HEK293 (cell line): ENCODE results near the gene PLK3.
A peak's percentile ranks its signal among the peaks of the same experiment; 100 is the strongest.

Source experiments
- CTCF ChIA-PET: fragments of 350-600 bp; formaldehyde crosslinking; extraction: SDS; loops from one replicate; lab custom pipeline; 2021; ENCODE audit warnings: antibody characterized with exemption; lab: Yijun Ruan, JAX
- POLR2A ChIA-PET: fragments of 300-600 bp; formaldehyde crosslinking; extraction: SDS; loops from one replicate; lab custom pipeline; 2020; ENCODE audit warnings: antibody characterized with exemption, inconsistent platforms; lab: Yijun Ruan, JAX
- H3K27ac ChIP-seq: fragments of 200-500 bp; sonication (Bioruptor generic); 2 replicates; pipeline ENCODE4 v1.5.1; 2014; ENCODE audit warnings: low read depth, low read length, control low read depth, inconsistent platforms; ENCODE audit errors: extremely low read depth
- H3K36me3 ChIP-seq, 2 experiments: fragments of 200-500 bp in 1 of 2; sonication (Bioruptor generic) in 1 of 2; 1 replicate in 1 of 2; 2 replicates in 1 of 2; pipeline ENCODE4 v1.5.1; 2014 to 2017; ENCODE audit warnings: inconsistent platforms in 2 of 2, low read length in 2 of 2; ENCODE audit not compliant: control insufficient read depth in 2 of 2, insufficient read depth in 1 of 2
- H3K4me1 ChIP-seq: fragments of 200-500 bp; sonication (Bioruptor generic); 2 replicates; pipeline ENCODE4 v1.5.1; 2014; ENCODE audit warnings: mild to moderate bottlenecking, low read length, inconsistent platforms; ENCODE audit not compliant: control insufficient read depth, insufficient read depth
- H3K4me3 ChIP-seq: 2 replicates; pipeline ENCODE4 v1.5.1; 2011; ENCODE audit warnings: low read depth, mild to moderate bottlenecking, control low read depth, low read length, moderate library complexity
- H3K9me3 ChIP-seq: fragments of 200-500 bp; sonication (Bioruptor generic); 2 replicates; pipeline ENCODE4 v1.5.1; 2014; ENCODE audit warnings: low read depth, low read length, inconsistent platforms; ENCODE audit not compliant: control insufficient read depth, insufficient read depth
- BCL11B ChIP-seq: fragments of 450-650 bp; formaldehyde crosslinking; IDR thresholded peaks from 2 replicates; pipeline ENCODE4 v1.5.1; 2016; ENCODE audit warnings: low read depth, missing biosample characterization, missing genetic modification characterization
- GFI1B ChIP-seq: fragments of 450-650 bp; formaldehyde crosslinking; IDR thresholded peaks from 2 replicates; pipeline ENCODE4 v1.5.1; 2016; ENCODE audit warnings: missing biosample characterization, missing genetic modification characterization
- IKZF3 ChIP-seq: fragments of 450-650 bp; IDR thresholded peaks from 2 replicates; pipeline ENCODE4 v1.5.0; 2018; ENCODE audit warnings: missing biosample characterization, mild to moderate bottlenecking, missing genetic modification characterization, moderate library complexity
- KLF8 ChIP-seq: fragments of 450-650 bp; formaldehyde crosslinking; IDR thresholded peaks from 2 replicates; pipeline ENCODE4 v1.5.1; 2016; ENCODE audit warnings: missing biosample characterization, missing genetic modification characterization
- MZF1 ChIP-seq: fragments of 450-650 bp; formaldehyde crosslinking; IDR thresholded peaks from 2 replicates; pipeline ENCODE4 v1.5.1; 2017; ENCODE audit warnings: missing biosample characterization, missing genetic modification characterization, borderline replicate concordance
- SCRT1 ChIP-seq: fragments of 450-650 bp; formaldehyde crosslinking; IDR thresholded peaks from 2 replicates; pipeline ENCODE4 v1.5.1; 2016; ENCODE audit warnings: missing biosample characterization, missing genetic modification characterization, borderline replicate concordance
- ZBTB20 ChIP-seq: fragments of 450-650 bp; formaldehyde crosslinking; IDR thresholded peaks from 2 replicates; pipeline ENCODE4 v1.5.1; 2016; ENCODE audit warnings: missing biosample characterization, missing genetic modification characterization
- ZBTB8A ChIP-seq: fragments of 450-650 bp; formaldehyde crosslinking; IDR thresholded peaks from 2 replicates; pipeline ENCODE4 v1.5.1; 2016; ENCODE audit warnings: missing biosample characterization, missing genetic modification characterization
- ZEB2 ChIP-seq: fragments of 450-650 bp; formaldehyde crosslinking; IDR thresholded peaks from 2 replicates; pipeline ENCODE4 v1.5.1; 2016; ENCODE audit warnings: missing biosample characterization, missing genetic modification characterization
- ZFP69B ChIP-seq: fragments of 450-650 bp; formaldehyde crosslinking; IDR thresholded peaks from 2 replicates; pipeline ENCODE4 v1.5.1; 2016; ENCODE audit warnings: missing biosample characterization, missing genetic modification characterization
- ZIC2 ChIP-seq: fragments of 450-650 bp; formaldehyde crosslinking; IDR thresholded peaks from 2 replicates; pipeline ENCODE4 v1.5.1; 2016; ENCODE audit warnings: missing biosample characterization, missing genetic modification characterization
- ZNF133 ChIP-seq: fragments of 450-650 bp; formaldehyde crosslinking; IDR thresholded peaks from 2 replicates; pipeline ENCODE4 v1.5.1; 2016; ENCODE audit warnings: missing biosample characterization, missing genetic modification characterization
- ZNF184 ChIP-seq: fragments of 450-650 bp; IDR thresholded peaks from 2 replicates; pipeline ENCODE4 v1.5.1; 2018; ENCODE audit warnings: missing biosample characterization, mild to moderate bottlenecking, missing genetic modification characterization
- ZNF239 ChIP-seq: fragments of 450-650 bp; formaldehyde crosslinking; IDR thresholded peaks from 2 replicates; pipeline ENCODE4 v1.5.1; 2016; ENCODE audit warnings: missing biosample characterization, missing genetic modification characterization
- ZNF292 ChIP-seq: fragments of 450-650 bp; formaldehyde crosslinking; IDR thresholded peaks from 2 replicates; pipeline ENCODE4 v1.5.1; 2016; ENCODE audit warnings: low read depth, missing biosample characterization, missing genetic modification characterization, borderline replicate concordance
- ZNF335 ChIP-seq: fragments of 450-650 bp; formaldehyde crosslinking; conservative IDR thresholded peaks from 2 replicates; pipeline ENCODE4 v1.5.1; 2016; ENCODE audit warnings: missing biosample characterization, missing genetic modification characterization
- ZNF341 ChIP-seq: fragments of 450-650 bp; formaldehyde crosslinking; IDR thresholded peaks from 2 replicates; pipeline ENCODE4; 2016; ENCODE audit warnings: low read depth, missing biosample characterization, missing genetic modification characterization
- ZNF394 ChIP-seq: fragments of 450-650 bp; formaldehyde crosslinking; IDR thresholded peaks from 2 replicates; pipeline ENCODE4 v1.5.1; 2016; ENCODE audit warnings: missing biosample characterization, missing genetic modification characterization, mild to moderate bottlenecking, moderate library complexity, borderline replicate concordance
- ZNF404 ChIP-seq: fragments of 450-650 bp; formaldehyde crosslinking; IDR thresholded peaks from 2 replicates; pipeline ENCODE4 v1.5.1; 2017; ENCODE audit warnings: missing biosample characterization, missing genetic modification characterization
- ZNF501 ChIP-seq: fragments of 450-650 bp; formaldehyde crosslinking; IDR thresholded peaks from 2 replicates; pipeline ENCODE4 v1.5.1; 2016; ENCODE audit warnings: missing biosample characterization, missing genetic modification characterization
- ZNF600 ChIP-seq: fragments of 450-650 bp; formaldehyde crosslinking; IDR thresholded peaks from 2 replicates; pipeline ENCODE4 v1.5.1; 2016; ENCODE audit warnings: missing biosample characterization, missing genetic modification characterization
- ZNF660 ChIP-seq: fragments of 450-650 bp; IDR thresholded peaks from 2 replicates; pipeline ENCODE4 v1.5.1; 2018; ENCODE audit warnings: missing biosample characterization, mild to moderate bottlenecking, missing genetic modification characterization
- ZNF830 ChIP-seq: fragments of 450-650 bp; IDR thresholded peaks from 2 replicates; pipeline ENCODE4 v1.5.0; 2018; ENCODE audit warnings: missing biosample characterization, missing genetic modification characterization, low read depth, mild to moderate bottlenecking, moderate library complexity
- ZXDB ChIP-seq: fragments of 450-650 bp; formaldehyde crosslinking; IDR thresholded peaks from 2 replicates; pipeline ENCODE4 v1.5.1; 2016; ENCODE audit warnings: missing biosample characterization, missing genetic modification characterization
- TF ChIP-seq, protein P1 (sequence below): fragments of 450-650 bp; formaldehyde crosslinking; IDR thresholded peaks from 2 replicates; pipeline ENCODE4 v1.5.1; 2017; ENCODE audit warnings: missing biosample characterization, mild to moderate bottlenecking, missing genetic modification characterization, moderate library complexity
- TF ChIP-seq, protein P2 (sequence below): fragments of 450-650 bp; formaldehyde crosslinking; IDR thresholded peaks from 2 replicates; pipeline ENCODE4 v1.5.1; 2016; ENCODE audit warnings: missing biosample characterization, missing genetic modification characterization
- TF ChIP-seq, protein P3 (sequence below): fragments of 450-650 bp; formaldehyde crosslinking; IDR thresholded peaks from 2 replicates; pipeline ENCODE4 v1.5.1; 2017; ENCODE audit warnings: missing biosample characterization, missing genetic modification characterization
- TF ChIP-seq, protein P4 (sequence below): fragments of 450-650 bp; formaldehyde crosslinking; IDR thresholded peaks from 2 replicates; pipeline ENCODE4 v1.5.1; 2016; ENCODE audit warnings: missing biosample characterization, missing genetic modification characterization

Gene PLK3

DNA sequence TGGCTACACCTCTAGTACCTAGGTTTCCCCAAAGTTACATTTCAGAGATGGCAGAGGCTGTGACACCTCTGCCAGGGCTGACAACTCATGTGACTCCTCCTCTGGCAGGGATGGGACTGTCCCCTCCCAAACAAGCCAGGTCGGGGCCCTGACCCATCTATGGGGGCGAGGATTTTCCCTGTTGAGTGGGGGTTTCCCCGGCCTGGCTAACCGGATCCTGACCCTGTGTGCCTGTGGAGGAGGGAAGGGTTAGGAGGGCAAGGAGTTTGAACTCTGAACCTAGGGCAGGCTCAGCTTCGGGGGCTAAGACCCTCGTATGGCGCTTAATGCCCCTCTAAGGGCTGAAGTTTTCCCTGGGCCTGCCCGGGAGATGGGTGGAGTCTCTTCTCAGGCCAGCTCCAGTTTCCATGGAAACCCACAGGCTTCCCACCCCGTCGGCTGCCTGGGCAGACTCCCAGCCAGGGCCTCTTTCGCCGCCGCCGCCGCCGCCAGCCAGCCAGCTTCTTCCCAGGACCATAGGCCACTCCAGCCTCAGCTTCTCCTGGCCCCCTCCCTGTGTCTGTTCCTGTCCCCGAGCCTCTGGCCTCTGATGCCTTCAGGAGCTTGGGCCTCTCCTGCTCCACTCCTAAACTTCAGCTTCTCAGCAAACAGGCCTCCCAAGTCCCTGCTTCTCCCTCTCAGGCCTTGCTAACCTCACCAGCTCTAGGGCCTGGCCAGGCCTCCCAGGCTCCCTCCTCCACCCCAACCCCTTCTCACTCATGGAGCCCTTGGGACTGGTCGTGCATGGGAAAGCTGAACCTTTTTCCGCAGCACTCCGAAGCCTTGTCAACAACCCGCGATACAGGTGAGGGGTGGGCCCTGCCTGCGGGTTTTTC lies 8.1 kb downstream of the PLK3 start, which contains the start of gene BTBD19:
TSS of gene BTBD19 (plus strand) at position 461 of the 875 bp plus-strand sequence. CDS start at position 759, 298 bp downstream.
- peaks cover 0 to 49% of the 10 kb centered on the region in 2 experiments; a peak in 1 of 3 replicates for H3K36me3 ChIP-seq
- no peaks in the 10 kb centered on the region for H3K9me3 ChIP-seq
- H3K4me1 ChIP-seq: peaks cover 19% of the 10 kb centered on the region
- H3K4me3 ChIP-seq: peak within 1 kb of the TSS; percentile 33
- ChIA-PET POLR2A (interaction anchor here (0.5 to 4.0 kb wide), 18 partner anchors 8 to 714 kb away, joined by 3 to 84 read pairs (median 4); partner anchors contain the start of genes BEST4, CCDC163, EIF2B3 and HECTD3), CTCF (interaction anchor here (0.6 to 2.0 kb wide), 13 partner anchors 8 to 204 kb away, joined by 3 to 13 read pairs (median 4); partner anchors contain the start of genes PLK3 and UROD)
- peak within 1 kb of the TSS; percentile 72 for H3K27ac ChIP-seq
- TF ChIP-seq ZXDB (peak; percentile 26; the same call in 1 of the 2 replicates), KLF8 (tag by site-specific recombination) (no peak), ZFP69B (tag by site-specific recombination) (peak; percentile 78), ZNF660 (tag by site-specific recombination) (no peak), ZNF133 (tag by site-specific recombination) (no peak), ZNF292 (tag by site-specific recombination) (no peak), MZF1 (tag by site-specific recombination) (no peak), ZNF600 (tag by site-specific recombination) (0 out of 2 replicates have a peak, but pooled peaks have one; percentile 35), SCRT1 (tag by site-specific recombination) (no peak), ZNF184 (no peak), ZNF341 (no peak; the same call in none of the 2 replicates), ZNF394 (tag by site-specific recombination) (peak; percentile 98), ZNF501 (tag by site-specific recombination) (no peak), IKZF3 (tag by site-specific recombination) (peak; percentile 41; the same call in 1 of the 2 replicates), ZBTB8A (tag by site-specific recombination) (peak; percentile 71), GFI1B (tag by site-specific recombination) (no peak), ZBTB20 (tag by site-specific recombination) (no peak), ZEB2 (no peak), ZNF239 (tag by site-specific recombination) (no peak), ZIC2 (tag by site-specific recombination) (no peak), ZNF404 (tag by site-specific recombination) (no peak), ZNF830 (tag by site-specific recombination) (no peak), ZNF335 (no peak; the same call in 1 of the 2 replicates), BCL11B (peak; percentile 6; the same call in 1 of the 2 replicates)
- TF ChIP-seq, protein P1, sequence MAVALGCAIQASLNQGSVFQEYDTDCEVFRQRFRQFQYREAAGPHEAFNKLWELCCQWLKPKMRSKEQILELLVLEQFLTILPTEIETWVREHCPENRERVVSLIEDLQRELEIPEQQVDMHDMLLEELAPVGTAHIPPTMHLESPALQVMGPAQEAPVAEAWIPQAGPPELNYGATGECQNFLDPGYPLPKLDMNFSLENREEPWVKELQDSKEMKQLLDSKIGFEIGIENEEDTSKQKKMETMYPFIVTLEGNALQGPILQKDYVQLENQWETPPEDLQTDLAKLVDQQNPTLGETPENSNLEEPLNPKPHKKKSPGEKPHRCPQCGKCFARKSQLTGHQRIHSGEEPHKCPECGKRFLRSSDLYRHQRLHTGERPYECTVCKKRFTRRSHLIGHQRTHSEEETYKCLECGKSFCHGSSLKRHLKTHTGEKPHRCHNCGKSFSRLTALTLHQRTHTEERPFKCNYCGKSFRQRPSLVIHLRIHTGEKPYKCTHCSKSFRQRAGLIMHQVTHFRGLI (tag by site-specific recombination): no peak
- TF ChIP-seq, protein P2, sequence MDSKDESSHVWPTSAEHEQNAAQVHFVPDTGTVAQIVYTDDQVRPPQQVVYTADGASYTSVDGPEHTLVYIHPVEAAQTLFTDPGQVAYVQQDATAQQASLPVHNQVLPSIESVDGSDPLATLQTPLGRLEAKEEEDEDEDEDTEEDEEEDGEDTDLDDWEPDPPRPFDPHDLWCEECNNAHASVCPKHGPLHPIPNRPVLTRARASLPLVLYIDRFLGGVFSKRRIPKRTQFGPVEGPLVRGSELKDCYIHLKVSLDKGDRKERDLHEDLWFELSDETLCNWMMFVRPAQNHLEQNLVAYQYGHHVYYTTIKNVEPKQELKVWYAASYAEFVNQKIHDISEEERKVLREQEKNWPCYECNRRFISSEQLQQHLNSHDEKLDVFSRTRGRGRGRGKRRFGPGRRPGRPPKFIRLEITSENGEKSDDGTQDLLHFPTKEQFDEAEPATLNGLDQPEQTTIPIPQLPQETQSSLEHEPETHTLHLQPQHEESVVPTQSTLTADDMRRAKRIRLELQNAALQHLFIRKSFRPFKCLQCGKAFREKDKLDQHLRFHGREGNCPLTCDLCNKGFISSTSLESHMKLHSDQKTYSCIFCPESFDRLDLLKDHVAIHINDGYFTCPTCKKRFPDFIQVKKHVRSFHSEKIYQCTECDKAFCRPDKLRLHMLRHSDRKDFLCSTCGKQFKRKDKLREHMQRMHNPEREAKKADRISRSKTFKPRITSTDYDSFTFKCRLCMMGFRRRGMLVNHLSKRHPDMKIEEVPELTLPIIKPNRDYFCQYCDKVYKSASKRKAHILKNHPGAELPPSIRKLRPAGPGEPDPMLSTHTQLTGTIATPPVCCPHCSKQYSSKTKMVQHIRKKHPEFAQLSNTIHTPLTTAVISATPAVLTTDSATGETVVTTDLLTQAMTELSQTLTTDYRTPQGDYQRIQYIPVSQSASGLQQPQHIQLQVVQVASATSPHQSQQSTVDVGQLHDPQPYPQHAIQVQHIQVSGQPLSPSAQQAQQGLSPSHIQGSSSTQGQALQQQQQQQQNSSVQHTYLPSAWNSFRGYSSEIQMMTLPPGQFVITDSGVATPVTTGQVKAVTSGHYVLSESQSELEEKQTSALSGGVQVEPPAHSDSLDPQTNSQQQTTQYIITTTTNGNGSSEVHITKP (tag by site-specific recombination): peak; percentile 98
- TF ChIP-seq, protein P3, sequence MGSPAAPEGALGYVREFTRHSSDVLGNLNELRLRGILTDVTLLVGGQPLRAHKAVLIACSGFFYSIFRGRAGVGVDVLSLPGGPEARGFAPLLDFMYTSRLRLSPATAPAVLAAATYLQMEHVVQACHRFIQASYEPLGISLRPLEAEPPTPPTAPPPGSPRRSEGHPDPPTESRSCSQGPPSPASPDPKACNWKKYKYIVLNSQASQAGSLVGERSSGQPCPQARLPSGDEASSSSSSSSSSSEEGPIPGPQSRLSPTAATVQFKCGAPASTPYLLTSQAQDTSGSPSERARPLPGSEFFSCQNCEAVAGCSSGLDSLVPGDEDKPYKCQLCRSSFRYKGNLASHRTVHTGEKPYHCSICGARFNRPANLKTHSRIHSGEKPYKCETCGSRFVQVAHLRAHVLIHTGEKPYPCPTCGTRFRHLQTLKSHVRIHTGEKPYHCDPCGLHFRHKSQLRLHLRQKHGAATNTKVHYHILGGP (tag by site-specific recombination): no peak
- TF ChIP-seq, protein P4, sequence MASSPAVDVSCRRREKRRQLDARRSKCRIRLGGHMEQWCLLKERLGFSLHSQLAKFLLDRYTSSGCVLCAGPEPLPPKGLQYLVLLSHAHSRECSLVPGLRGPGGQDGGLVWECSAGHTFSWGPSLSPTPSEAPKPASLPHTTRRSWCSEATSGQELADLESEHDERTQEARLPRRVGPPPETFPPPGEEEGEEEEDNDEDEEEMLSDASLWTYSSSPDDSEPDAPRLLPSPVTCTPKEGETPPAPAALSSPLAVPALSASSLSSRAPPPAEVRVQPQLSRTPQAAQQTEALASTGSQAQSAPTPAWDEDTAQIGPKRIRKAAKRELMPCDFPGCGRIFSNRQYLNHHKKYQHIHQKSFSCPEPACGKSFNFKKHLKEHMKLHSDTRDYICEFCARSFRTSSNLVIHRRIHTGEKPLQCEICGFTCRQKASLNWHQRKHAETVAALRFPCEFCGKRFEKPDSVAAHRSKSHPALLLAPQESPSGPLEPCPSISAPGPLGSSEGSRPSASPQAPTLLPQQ: peak; percentile 74; the same call in 1 of the 2 replicates
